GM18867 (cell line): ENCODE results near the gene LRRFIP2.

ENCODE experiments used
- ATAC-seq: cut with Tn5 transposase; IDR thresholded peaks from one replicate; pipeline ENCODE4 v1.9.1; 2021; ENCODE audit warnings: mild to moderate bottlenecking, moderate library complexity; ENCODE audit not compliant: unreplicated experiment

Gene LRRFIP2

DNA sequence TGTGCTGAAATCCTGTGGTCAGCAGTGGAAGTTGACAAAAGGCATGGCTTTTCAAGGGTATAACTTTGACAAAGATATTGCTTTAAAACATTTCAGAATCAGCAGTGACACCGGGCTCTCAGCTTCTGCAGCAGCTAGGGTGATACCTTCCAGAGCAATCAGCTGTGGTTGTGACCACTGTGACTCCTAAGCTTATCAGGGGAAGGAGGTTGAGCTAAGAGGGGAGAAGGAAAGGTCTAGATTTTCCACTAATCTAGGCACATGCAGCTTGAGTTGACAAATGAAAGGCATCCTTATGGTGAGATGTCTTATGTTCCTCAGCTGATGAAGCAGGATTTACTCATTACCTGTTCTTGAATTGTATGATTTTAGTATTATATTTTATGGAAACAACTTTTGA is 16.3 kb upstream of the LRRFIP2 start:
- ATAC-seq: no peak

DNA sequence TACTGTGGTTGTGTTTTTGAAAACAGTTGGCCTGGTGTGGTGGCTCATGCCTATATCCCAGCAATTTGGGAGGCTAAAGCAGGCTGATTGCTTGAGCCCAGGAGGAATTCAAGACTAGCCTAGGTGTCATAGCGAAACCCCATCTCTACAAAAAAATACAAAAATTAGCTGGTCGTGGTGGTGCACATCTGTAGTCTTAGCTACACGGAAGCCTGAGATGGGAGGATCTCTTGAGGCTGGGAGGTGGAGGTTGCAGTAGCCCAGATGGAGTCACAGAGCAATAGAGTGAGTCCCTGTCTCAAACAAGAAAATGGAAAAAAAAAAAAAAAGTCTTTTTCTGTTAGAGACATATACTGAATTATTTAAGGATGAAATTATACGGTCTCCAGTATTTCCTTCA is 14.7 kb upstream of the LRRFIP2 start:
- no peak for ATAC-seq

DNA sequence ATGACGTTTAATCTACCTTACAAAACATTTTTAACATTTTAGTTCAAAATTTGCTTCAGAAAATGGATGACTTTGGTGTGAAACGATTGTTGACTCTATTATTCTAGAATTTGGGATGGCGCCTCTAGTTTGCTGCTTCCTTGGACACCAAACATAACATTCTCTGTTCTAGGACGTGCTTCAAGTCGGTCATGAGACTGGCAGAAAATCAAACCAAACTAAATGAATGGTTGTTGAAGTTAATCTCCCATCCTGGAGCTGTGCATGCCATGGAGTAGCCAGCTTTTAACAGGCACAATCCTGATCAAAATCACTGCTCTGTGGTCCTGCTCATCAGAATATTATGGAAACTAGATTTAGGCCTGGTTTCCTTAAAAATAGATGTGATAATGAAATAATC is 9.6 kb upstream of the LRRFIP2 start:
- no peak for ATAC-seq

DNA sequence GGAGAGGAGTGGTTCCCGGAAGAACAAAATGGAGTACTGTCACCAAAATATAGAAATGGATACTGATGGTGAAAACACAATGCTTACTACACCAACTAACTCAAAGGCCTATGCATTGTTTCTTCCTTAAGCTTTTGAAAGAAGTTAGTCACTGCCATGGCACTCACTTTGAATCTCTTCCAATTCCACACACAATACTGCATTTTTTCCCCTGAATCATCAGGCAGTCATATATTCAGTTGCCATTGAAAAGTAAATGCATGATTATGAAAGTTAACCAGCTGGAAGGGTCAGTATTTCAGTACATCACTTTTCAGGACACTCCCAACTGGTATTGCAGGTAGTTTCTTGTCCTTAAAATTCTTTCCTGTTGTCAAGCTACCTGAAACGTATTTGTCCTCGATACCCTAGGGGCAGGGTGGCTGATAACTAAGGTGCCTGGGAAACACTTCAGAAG is 9.0 kb upstream of the LRRFIP2 start:
- no peak for ATAC-seq

DNA sequence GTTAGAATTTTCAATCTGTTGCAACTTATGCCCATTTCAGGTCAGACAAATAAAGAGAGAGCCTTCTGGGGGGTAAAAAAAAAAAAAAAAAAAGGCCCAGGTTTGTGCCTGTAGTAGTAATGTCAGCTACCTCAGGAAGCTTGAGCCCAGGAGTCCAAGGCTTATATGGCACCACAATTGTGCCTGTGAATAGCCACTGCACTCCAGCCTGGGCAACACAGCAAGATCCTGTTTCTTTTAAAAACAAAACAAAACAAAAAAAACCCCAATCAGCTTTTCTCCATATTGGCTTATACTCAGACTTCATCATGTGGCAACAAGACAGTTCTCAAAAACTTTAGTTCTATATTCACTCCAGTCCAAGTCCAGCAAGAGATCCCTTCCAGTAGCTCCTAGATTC is 8.4 kb upstream of the LRRFIP2 start:
- ATAC-seq: no peak

DNA sequence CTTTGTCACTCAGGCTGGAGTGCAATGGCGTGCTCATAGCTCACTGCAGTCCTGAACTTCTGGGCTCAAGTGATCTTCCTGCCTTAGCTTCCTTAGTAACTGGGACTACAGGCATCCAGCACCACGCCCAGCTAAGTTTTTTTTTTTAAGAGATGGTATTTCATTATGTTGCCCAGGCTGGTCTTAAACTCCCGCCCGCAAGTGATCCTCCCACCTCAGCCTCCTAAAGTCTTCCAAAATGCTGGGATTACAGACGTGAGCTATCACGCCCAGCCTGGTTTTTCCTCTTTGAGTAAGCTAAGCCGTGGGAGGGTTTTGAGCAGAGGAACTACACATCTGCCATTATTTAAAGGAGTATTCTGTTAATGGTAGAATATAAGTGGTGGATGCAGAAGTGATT is 7.4 kb upstream of the LRRFIP2 start:
- no peak for ATAC-seq

DNA sequence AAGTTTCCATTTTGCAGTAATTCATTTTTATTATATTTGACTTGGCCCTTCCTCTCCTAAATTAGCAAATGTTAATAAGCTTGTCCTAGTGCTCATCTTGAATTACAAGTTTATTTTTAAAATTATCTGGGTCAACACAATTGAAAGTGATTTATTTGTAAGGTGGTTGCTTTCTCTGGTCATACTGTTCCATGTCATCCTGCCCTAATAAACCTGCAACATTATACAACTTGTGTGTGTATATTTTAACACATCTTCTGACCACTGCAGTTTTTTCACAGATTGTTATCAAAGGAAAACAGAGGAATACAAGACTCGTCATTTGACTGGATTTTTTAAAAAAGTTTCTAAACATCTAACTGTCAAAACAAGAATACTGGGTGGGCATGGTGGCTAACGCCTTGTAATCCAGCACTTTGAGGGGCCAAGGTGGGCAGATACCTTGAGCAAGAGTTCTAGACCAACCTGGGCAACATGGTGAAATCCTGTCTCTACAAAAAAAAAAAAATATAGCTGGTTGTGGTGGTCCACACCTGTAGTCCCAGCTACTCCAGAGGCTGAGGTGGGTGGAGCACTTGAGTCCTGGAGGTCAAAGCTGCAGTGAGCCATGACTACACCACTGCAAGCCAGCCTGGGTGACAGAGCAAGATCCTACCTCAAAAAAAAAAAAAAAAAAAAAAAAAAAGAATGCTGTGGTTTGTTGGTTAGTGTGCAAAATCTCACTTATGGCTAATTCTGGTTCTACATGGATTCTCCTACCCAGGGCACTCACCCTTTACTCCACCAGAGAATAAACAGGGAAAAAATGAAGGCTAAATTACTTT is 5.0 kb upstream of the LRRFIP2 start:
- ATAC-seq: no peak

DNA sequence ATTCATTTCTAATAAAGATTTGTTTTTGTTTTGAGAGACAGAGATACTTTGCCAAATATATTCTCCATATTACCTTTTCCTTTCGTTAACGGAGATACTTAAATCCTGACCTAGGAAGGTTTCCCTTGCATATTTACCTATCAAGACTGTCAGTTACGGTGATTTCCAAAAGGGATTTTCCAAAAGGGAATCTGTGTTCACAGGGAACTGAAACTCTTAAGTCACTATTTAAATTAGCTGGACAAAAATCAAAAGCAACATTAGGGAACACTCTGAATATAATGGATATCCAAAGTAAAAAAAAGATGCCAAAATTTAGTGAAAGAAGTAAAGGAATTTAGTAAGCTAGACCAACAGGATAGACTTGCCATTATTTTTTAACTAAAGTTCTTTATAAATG is 576 bp downstream of the LRRFIP2 start:
- no peak for ATAC-seq

DNA sequence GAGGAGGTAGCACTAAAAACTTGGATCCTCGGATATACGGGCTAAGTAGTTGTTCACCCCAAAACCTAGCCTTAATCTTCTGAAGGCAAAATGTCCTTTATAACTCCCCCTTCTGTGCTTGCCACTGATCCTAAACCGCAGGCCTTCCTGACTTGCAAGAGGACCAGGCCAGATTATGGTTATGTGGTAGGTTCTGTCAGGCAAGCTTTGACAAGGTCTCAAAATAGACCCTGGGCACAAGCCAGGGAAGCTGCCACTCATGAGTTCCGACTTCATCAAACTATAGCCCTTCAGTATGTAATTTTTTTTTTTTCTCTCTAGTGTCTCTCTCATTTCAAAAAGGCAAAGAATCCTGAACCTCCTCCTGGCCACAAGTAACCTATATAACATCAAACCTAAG is 3.2 kb downstream of the LRRFIP2 start:
- no peak for ATAC-seq

DNA sequence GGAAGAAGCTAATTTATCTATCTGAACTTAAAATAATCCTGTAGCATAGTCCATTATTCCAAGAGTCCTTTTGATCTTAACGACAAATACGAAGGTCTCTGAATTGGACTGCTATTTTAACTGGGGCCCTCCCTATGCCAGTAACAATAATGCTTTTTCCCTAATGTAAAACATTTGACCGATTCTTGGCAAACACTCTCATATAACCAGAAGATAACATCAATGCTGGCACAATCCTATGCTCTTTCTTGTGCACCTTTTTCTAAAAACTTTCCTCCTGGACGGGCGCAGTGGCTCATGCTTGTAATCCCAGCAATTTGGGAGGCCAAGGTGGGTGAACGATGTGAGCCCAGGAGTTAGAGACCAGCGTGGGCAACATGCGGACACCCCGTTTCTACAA is 3.9 kb downstream of the LRRFIP2 start:
- ATAC-seq: no peak

DNA sequence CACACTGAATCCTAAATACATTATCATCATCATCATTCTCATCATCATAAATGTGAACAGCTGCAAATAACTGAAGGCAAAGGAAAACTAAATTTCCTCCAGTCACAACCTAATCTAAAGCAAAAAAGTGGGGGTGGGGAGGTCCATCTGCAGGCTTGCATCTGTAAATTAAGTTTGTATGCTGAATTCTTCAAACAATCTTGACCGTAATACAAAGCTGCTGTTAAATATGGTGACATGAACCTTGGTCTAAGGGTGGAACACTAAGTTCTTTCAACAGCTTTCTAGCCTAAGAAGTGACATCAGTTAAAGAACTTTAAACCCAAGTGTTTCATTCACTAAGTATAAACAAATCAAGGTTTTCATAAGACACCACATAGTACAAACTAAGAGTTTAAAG is 4.3 kb downstream of the LRRFIP2 start:
- no peak for ATAC-seq

DNA sequence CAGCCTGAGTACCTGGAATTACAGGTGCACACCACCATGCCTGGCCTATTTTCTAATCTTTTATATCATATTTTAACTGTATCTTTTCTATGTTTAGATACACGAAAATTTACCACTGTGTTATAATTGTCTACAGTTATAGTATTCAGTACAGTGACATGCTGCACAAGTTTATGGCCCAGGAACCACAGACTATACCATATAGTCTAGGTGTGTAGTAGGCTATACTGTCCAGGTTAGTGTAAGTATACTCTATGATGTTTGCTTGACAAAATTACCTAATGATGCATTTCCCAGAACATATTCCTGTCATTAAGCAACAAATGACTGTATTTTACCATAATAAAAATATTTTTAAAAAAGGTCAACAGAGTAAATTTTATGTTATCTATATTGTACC is 5.5 kb downstream of the LRRFIP2 start:
- ATAC-seq: no peak

DNA sequence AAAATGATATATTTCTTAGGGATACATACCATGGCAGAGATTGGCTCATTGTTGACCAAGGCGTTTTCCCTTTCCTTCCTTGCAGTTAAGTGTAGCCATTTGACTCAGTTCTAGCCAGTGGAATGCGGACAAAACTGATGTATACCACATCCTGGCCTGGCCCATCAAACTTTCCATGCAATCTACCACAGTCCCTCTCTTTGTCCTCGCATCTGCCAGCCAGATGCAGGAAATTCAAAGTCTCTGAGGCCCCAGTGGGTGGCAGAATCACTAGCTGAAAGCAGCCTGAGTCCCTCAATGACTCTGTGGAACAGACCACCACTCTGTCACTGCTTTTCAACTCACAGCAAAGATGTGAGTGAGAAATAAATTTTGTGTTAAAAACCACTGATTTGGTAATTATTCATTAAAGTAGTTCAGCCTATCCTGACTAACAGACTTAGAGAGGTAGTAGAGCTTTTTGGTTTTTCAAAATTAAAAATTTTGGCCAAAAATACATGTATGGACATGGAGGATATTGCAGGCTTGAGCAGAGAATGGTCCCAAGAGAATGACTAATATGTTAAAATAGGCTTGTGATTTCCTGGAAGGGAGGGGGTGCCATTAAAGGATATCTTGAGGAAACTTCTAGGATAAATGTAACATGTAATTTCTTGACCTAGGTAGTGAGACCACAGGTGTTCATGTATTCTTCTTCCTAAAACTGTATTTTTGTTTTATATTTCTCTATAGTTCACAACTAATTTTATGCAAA is 10.9 kb downstream of the LRRFIP2 start:
- ATAC-seq: no peak

DNA sequence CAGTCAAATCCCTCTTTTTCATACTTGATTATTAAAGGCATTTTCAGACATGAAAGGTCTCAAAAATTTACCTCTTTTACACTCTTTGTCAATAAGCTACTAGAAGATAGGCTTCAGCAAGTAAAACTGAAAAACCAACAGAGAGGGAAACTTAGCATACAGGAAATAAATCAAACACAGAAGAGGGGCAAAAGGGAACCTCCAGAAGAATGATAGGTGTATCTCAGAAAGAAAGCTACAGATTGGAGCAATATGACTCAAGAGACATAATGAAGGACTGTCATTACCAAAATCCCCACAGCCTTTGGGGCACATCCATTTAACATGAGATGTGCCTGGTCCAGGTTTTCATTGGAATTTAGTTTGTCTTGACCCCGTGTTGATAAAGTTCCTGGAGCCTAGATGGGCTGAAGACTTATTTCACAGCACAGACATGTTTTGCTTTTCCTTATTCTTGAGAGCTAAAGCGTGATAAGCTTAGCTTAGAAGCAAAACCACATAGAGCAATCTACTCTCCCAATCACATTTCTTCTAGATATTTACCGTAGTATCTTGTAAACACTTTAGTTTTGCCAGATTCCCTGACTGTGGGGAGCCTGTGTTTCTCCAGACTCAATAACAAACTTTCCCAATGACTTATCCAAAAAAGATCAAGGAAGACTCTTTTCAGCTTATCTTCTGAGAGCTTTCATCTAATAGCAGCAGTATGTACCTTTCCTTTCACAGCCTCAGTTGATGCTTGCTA is 11.7 kb downstream of the LRRFIP2 start:
- peak; percentile 78 for ATAC-seq

DNA sequence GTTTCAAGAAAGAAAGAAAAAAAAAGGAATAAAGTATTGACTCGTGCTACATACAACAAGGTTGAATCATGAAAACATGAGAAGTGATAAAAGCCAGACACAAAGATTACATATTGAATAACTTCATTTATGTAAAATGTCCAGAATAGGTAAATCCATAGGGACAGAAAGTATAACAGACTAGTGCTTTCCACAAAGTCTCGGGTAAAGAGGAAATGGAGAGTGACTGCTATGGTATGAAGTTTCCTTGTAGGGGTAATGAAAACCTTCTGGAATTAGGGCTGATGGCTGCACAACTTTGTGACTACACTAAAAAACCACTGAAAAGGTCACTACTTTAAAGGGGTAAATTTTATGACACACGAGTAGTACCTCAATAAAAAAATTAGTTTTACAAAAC is 13.0 kb downstream of the LRRFIP2 start:
- no peak for ATAC-seq

DNA sequence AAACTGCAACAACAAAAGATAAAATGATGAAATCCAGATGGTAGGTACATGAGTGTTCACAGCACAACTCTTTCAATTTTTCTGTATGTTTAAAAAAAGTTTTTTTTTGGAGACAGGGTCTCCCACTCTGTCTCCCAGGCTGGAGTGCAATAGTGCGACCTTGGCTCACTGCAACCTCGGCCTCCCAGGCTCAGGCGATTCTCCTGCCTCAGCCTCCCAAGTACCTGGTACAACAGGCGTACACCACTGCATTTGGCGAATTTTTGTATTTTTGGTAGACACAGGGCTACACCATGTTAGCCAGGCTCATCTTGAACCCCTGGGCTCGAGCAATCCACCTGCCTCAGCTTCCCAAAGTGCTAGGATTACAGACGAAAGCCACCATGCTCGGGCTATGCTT is 18.6 kb downstream of the LRRFIP2 start:
- no peak for ATAC-seq

DNA sequence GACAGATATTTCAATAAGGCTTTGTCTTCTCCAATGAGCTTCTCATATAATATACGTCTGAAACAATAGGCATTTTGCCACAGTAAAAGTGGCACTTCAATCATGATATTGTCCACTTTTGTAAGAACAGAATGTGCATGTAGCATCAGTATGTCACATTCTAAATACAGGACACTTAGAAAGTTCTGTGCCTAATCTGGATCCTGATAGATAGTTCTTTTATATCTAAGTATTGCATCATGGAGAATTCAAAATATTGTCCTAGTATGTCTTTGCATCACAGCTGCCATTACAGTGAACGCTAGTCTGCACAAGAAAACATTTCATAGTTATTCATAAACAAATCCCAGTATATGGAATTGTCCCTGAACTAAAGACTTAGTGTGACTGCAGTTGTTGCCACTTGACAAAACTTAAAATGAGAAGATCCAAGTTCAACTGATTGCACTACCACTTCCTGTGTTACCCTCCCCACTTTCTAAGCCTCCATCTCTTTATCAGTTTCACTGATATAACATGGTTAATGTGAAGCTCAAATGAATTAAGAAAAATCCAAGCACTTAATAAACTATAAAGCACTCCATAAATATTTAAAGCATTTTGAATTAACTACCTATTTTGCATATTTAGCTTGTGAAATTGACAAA is 19.6 kb downstream of the LRRFIP2 start:
- no peak for ATAC-seq

DNA sequence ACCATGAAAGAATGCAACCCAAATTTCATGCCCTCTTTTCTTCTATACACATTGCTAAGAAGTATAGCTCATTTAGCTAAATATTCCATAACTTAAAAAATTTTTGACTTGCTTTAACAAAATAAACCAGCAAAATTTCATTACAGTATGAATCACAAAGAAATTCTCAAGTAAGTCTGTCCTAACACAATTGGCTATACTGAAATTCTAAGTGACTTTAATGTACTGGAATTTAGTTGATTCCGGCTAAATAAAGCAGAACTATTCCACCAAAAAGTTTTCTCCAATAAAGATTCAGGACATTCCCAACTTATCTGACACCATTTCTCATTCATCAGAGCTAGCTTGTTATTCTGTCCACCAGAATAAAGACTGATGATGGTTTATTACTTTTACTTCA is 23.8 kb downstream of the LRRFIP2 start:
- ATAC-seq: no peak

DNA sequence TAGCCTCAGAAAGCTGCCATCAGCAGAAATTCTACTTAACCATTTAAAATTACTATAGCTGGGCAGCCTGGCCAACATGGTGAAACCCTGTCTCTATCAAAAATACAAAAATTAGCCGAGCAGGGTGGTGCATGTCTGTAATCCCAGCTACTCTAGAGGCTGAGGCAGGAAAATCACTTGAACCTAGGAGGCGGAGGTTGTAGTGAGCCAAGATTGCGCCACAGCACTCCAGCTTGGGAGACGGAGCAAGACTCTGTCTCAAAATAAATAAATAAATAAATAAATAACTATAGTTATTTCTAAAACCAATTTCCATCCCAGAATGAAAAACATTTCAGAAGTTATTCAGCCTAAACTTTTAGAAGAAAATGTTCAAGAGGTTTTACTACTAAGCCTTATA is 25.1 kb downstream of the LRRFIP2 start:
- no peak for ATAC-seq

DNA sequence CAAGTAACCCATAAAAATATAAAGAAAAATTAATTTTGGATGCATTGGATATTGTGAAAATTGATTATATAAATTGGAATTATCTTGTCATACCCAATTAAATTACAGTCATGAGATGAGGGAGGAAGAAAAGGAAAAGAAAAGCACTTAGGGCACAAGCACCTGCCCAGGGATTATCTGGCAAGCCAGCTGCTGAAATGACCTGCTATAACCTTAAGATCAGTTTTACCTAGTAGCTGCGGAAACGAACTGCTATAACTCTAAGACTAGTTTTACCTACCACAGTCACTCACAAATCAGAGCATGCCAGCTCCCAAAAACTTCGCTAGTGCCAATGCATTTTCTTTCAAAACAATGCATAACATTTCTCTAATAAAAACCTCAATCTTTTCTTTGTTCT is 26.2 kb downstream of the LRRFIP2 start:
- ATAC-seq: no peak

DNA sequence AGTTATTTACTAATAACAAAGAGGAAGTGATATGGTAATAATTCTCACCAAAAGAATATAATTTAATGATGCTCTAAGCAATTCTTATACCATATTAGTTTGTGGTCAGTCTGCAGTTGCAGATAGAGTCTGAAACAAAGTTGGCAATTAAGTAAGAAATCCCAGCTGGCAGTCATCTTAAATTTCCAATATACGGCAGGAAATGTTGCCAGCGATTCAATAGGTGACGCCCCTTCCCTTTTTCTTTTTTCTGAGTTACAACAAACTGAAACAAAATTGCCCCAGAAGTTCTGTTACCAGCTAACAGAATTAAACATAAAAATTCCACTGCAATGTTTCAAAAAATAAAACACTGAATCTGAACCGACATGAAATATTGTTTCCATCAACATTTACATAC is 26.7 kb downstream of the LRRFIP2 start:
- ATAC-seq: no peak
